Measurements from ENCODE around the gene ADGRV1.

- TF ChIP-seq CTCF (IDR thresholded peaks at IDR 0.05; ENCODE audit: low read depth, low read length) (no peak), POLR2A (IDR thresholded peaks at IDR 0.05; ENCODE audit: extremely low read depth, insufficient read length) (no peak), MAX (IDR thresholded peaks at IDR 0.05; ENCODE audit: low read depth, low read length) (no peak)
Observed at GRCh38 chr5:91186101-91186500, 627.5 kb downstream of the ADGRV1 start.

Data from NB4 (cell line).